Memory B cell (primary cell): ENCODE results near the gene NMRK2.

Source experiments
- ATAC-seq: fragments of 150-1000 bp; cut with Tn5 transposase; 2 replicates; pipeline ENCODE4 v1.10.0; 2021; ENCODE audit warnings: low read depth, mild to moderate bottlenecking, moderate library complexity
- DNase-seq, 2 donors: peaks; one replicate each; pipeline ENCODE4 v3.0.0; 2022; ENCODE audit warnings: low spot score in 2 of 2
- H3K27ac Mint-ChIP-seq: one replicate; pipeline ENCODE4 v1.8.0; 2022; ENCODE audit warnings: mild to moderate bottlenecking, moderate library complexity, mixed read lengths
- H3K27me3 Mint-ChIP-seq: one replicate; pipeline ENCODE4 v1.8.0; 2022; ENCODE audit warnings: mixed read lengths
- H3K36me3 Mint-ChIP-seq: one replicate; pipeline ENCODE4 v1.8.0; 2022; ENCODE audit warnings: mild to moderate bottlenecking, mixed read lengths
- H3K4me1 Mint-ChIP-seq: one replicate; pipeline ENCODE4 v1.8.0; 2022; ENCODE audit warnings: mixed read lengths
- H3K4me3 Mint-ChIP-seq: one replicate; pipeline ENCODE4 v1.8.0; 2022; ENCODE audit warnings: mild to moderate bottlenecking, moderate library complexity, mixed read lengths
- H3K9me3 Mint-ChIP-seq: one replicate; pipeline ENCODE4 v1.8.0; 2022; ENCODE audit warnings: mixed read lengths

NMRK2 gene

DNA sequence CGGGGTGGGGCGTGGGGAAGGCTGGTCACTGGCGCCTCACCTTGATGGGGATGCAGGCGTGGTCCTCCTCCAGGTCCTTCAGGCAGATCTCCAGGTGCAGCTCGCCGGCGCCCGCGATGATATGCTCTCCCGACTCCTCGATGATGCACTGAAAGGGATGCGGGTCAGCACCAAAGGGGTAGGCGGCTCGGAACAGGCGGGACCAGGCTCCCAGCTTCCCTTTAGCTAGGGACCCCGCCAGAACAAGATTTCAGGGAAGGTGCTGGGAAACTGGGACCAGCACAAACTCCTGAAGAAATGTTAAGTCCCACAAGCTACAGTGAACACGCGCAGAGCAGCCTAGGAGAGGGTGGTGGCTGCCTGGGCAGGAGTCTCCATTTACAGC lies 46.4 kb downstream of the NMRK2 start:
- H3K4me1 Mint-ChIP-seq, result peaks cover 24% of the 10 kb centered on the region
- H3K27ac Mint-ChIP-seq, result no peak overlapping the region
- peaks cover 37% of the 10 kb centered on the region for H3K36me3 Mint-ChIP-seq
- ATAC-seq (no peak), DNase-seq (no peak)
- H3K4me3 Mint-ChIP-seq, result no peak overlapping the region
- H3K9me3 Mint-ChIP-seq, result no peaks in the 10 kb centered on the region
- no peaks in the 10 kb centered on the region for H3K27me3 Mint-ChIP-seq

- Mint-ChIP-seq H3K27ac (no peak overlapping the region), H3K9me3 (no peaks in the 10 kb centered on the region), H3K4me3 (no peak overlapping the region), H3K36me3 (peaks cover 42% of the 10 kb centered on the region), H3K4me1 (peaks cover 29% of the 10 kb centered on the region), H3K27me3 (no peaks in the 10 kb centered on the region)
- ATAC-seq (no peak), DNase-seq (no peak)
Observed at GRCh38 chr19:3979674-3980352, 46.9 kb downstream of the NMRK2 start.

DNA sequence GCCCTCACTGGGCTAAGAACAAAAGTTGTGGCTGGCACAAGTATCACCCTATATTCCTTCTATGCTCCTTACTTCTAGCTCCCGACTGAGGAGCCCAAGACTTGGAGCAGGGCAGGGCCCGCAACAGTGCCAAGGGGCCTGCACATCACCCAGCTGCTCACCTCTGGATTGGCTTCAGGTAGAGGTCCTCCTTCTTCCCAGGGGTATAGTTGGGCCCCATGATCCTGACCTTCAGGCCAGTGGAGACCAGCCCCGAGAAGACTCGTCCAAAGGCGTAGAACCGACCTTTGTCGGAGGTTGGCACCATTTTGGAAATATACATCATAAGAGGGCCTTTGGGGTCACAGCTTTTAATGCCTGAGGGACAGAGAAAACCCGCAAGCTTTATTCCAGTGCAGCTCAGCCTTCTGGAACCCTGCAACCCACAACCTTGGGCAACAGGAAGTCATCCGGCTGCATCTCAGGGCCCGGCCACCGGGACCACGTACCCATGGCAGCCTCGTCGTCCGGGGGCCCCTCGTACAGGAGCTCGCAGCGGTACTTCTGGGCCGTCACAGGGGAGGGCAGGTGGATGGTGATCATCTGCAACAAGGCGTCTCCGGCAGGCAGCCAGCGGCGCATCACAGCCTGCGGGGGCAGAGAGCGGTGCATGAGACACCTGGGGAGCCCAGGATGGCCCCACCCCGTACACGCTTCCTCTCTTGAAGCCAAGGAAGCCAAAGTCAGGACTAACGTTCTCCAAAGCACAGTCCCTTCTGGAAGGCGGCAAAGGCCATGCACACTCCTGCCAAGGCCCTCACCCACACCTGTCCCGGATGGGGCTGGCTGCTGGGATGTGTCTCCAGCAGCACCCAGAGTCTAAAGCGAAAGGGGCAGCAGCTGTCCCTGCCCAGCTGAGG lies 47.7 kb downstream of the NMRK2 start:
- peaks cover 30% of the 10 kb centered on the region for H3K4me1 Mint-ChIP-seq
- ATAC-seq (no peak), DNase-seq (no peak)
- H3K9me3 Mint-ChIP-seq, result no peaks in the 10 kb centered on the region
- H3K36me3 Mint-ChIP-seq, result peaks cover 43% of the 10 kb centered on the region
- H3K27ac Mint-ChIP-seq, result no peak overlapping the region
- no peaks in the 10 kb centered on the region for H3K27me3 Mint-ChIP-seq
- H3K4me3 Mint-ChIP-seq, result no peak overlapping the region

DNA sequence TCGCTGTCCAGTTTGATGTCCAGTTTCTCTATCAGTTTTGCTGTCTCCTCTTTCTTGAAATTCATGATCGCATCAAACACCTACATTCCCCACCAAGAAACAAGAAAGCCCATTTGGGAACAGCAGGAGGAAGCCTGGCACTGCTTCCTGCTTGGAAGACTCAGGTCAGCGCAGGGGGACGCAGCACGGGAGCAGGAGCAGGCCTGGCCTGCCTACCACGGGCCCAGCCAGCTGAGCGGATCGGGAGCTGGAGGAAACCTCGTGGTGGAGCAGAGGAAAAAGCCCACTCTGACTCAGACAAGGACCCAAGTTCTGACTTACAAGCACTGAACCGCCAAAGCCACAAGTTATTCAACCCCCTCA lies 48.5 kb downstream of the NMRK2 start:
- Mint-ChIP-seq H3K27ac (peak overlapping the region; percentile 77), H3K9me3 (no peaks in the 10 kb centered on the region), H3K4me1 (peaks cover 32% of the 10 kb centered on the region), H3K36me3 (peaks cover 41% of the 10 kb centered on the region), H3K4me3 (no peak overlapping the region), H3K27me3 (no peaks in the 10 kb centered on the region)
- ATAC-seq, result no peak
- DNase-seq, result no peak

- ATAC-seq (no peak), DNase-seq (no peak)
- Mint-ChIP-seq H3K4me1 (peaks cover 36% of the 10 kb centered on the region), H3K9me3 (no peaks in the 10 kb centered on the region), H3K27ac (peak overlapping the region; percentile 96), H3K4me3 (no peak overlapping the region), H3K36me3 (peaks cover 37% of the 10 kb centered on the region), H3K27me3 (no peaks in the 10 kb centered on the region)
Observed at GRCh38 chr19:3981736-3982681, 49.1 kb downstream of the NMRK2 start.

GRCh38 chr19:3982701-3983541 lies 50.1 kb downstream of the NMRK2 start:
- Mint-ChIP-seq H3K36me3 (peaks cover 32% of the 10 kb centered on the region), H3K9me3 (no peaks in the 10 kb centered on the region), H3K27me3 (no peaks in the 10 kb centered on the region), H3K4me1 (peaks cover 36% of the 10 kb centered on the region), H3K4me3 (peak overlapping the region; percentile 96), H3K27ac (peak overlapping the region; percentile 96)
- no peak for ATAC-seq
- no peak for DNase-seq

DNA sequence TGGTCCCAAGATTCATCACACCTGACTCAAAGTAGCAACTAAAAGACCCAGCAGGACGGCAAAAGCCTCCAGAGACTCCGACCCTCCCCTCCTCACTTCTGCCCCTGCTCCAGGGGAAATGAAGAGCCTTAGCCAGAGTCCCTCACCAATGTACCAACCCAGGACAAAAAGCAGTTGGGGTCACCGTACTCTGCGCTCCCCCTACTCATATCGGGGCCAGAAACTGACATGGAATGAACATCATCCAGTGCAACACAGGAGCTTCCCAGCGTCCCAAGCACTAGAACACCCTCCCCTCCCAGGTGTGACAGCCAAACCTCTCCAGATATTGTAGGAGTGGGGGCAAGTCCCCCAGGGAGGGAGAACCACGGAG lies 50.7 kb downstream of the NMRK2 start:
- H3K27me3 Mint-ChIP-seq, result no peaks in the 10 kb centered on the region
- H3K27ac Mint-ChIP-seq, result peak overlapping the region; percentile 96
- peaks cover 29% of the 10 kb centered on the region for H3K36me3 Mint-ChIP-seq
- peak overlapping the region; percentile 96 for H3K4me3 Mint-ChIP-seq
- no peak for ATAC-seq
- H3K9me3 Mint-ChIP-seq, result no peaks in the 10 kb centered on the region
- DNase-seq, result no peak
- H3K4me1 Mint-ChIP-seq, result peaks cover 33% of the 10 kb centered on the region

- H3K36me3 Mint-ChIP-seq, result peaks cover 27% of the 10 kb centered on the region
Observed at GRCh38 chr19:3983936-3984583, 51.2 kb downstream of the NMRK2 start.

GRCh38 chr19:3984584-3984907 lies 51.7 kb downstream of the NMRK2 start:
- Mint-ChIP-seq H3K4me3 (peak overlapping the region; percentile 96), H3K4me1 (peaks cover 33% of the 10 kb centered on the region), H3K27ac (peak overlapping the region; percentile 96), H3K27me3 (no peaks in the 10 kb centered on the region), H3K36me3 (peaks cover 27% of the 10 kb centered on the region), H3K9me3 (no peaks in the 10 kb centered on the region)
- DNase-seq (peak in 1 of 2 donors; percentile 37), ATAC-seq (no peak)

More at GRCh38 chr19:3983936-3984583, 51.2 kb downstream of the NMRK2 start:
- Mint-ChIP-seq H3K4me3 (peak overlapping the region; percentile 96), H3K27me3 (no peaks in the 10 kb centered on the region), H3K4me1 (peaks cover 33% of the 10 kb centered on the region), H3K9me3 (no peaks in the 10 kb centered on the region), H3K27ac (peak overlapping the region; percentile 96)
- no peak for ATAC-seq
- no peak for DNase-seq

DNA sequence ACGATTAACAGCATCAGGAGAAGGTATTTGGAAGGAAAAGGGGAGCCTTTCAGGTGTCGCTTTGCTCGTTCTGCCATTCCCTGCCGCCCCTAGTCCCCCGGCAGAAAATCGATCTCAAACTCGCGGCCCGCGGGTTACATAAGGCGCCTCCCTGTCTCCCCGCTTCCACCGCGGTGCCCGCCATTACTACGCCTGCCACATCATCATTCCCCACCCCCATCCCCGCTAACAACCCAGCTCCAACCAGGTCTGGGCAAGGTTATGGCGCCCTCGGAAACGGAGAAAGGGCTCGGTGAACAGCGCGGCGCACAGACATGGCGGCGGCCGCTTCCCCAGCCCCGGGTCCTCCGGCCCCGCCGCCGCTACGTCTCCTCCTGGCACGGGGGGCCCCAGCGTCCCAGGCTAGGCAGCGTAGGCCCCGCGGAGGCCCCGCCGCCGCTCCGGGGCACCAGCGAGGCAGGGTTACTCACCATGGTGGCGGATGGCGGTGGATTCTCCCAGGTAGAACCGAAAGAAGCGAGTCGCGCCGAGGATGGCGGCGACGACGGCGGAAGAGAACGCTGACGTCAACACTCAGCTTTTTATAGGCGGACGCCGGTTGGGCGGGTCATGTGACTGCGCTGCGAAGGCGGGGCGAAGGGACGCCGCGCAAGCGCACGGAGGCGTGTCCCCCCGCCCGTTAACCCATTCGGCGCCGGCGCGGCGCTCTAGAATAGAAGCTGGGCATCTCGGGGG lies 52.2 kb downstream of the NMRK2 start, which contains the start of gene EEF2:
Gene EEF2, minus strand, starts transcription at position 556 of the 735 bp plus-strand sequence. Its CDS starts 83 bp downstream, at position 473.
- H3K9me3 Mint-ChIP-seq, result no peaks in the 10 kb centered on the region
- H3K36me3 Mint-ChIP-seq, result peaks cover 27% of the 10 kb centered on the region
- peak within 1 kb of the TSS; percentile 96 for H3K27ac Mint-ChIP-seq
- H3K27me3 Mint-ChIP-seq, result no peaks in the 10 kb centered on the region
- peaks cover 33% of the 10 kb centered on the region for H3K4me1 Mint-ChIP-seq
- ATAC-seq (peak; percentile 49), DNase-seq (peak; percentile 95 to 97)
- H3K4me3 Mint-ChIP-seq, result peak within 1 kb of the TSS; percentile 96

- peak overlapping the region; percentile 96 for H3K27ac Mint-ChIP-seq
- DNase-seq (no peak), ATAC-seq (no peak)
- H3K36me3 Mint-ChIP-seq, result peaks cover 27% of the 10 kb centered on the region
- H3K4me3 Mint-ChIP-seq, result peak overlapping the region; percentile 96
- H3K9me3 Mint-ChIP-seq, result peaks cover 1% of the 10 kb centered on the region
- H3K27me3 Mint-ChIP-seq, result no peaks in the 10 kb centered on the region
- H3K4me1 Mint-ChIP-seq, result peaks cover 34% of the 10 kb centered on the region
Observed at GRCh38 chr19:3985643-3986259, 52.9 kb downstream of the NMRK2 start.
